HCT116 (cell line): ENCODE measurements around the gene CALD1. TPM values are rescaled to one million over a fixed set of nuclear protein-coding genes. Genes with fewer than 3 reads are reported as not detected.

Source experiments
- ATAC-seq: fragments of 200-7000 bp; cut with Tn5 transposase; 2 replicates; pipeline ENCODE4 v1.9.1; 2020; ENCODE audit warnings: mild to moderate bottlenecking, moderate library complexity
- BruUV-seq: library from RNA; stranded (reverse); fragments of 400-500 nt; replicated peaks from 2 replicates; lab custom pipeline; 2021; lab: Mats Ljungman, UMichigan
- CTCF ChIA-PET: fragments of 300-600 bp; sonication (Branson Sonifier 250); formaldehyde crosslinking; loops from one replicate; lab custom pipeline; 2021; ENCODE audit warnings: antibody characterized with exemption; lab: Charles Lee
- POLR2A ChIA-PET: fragments of 300-600, 350-600 bp; sonication (Branson Sonifier 250); formaldehyde crosslinking; loops from one replicate; lab custom pipeline; 2021; ENCODE audit warnings: antibody characterized with exemption; lab: Charles Lee
- RAD21 ChIA-PET, 2 experiments: fragments of 300-600 bp; sonication (Branson Sonifier 250); formaldehyde crosslinking; loops; one replicate each; lab custom pipeline; 2023; ENCODE audit warnings: low total read pairs in 2 of 2; ENCODE audit not compliant: uncharacterized antibody in 2 of 2, unreplicated experiment in 2 of 2, low non-redundant PET in 1 of 2; lab: Charles Lee
- DNase-seq: peaks from one replicate; pipeline ENCODE4 v3.0.0-alpha.2; 2010; ENCODE audit warnings: low read depth, low spot score
- H2AFZ ChIP-seq: fragments of 200-600 bp; shearing (Covaris generic), sonication (generic); 2 replicates; pipeline ENCODE4 v1.6.1; 2017; ENCODE audit warnings: low read depth, mixed run types, mixed read lengths, antibody characterized with exemption, low read length; ENCODE audit not compliant: poor library complexity, severe bottlenecking
- H3K27ac ChIP-seq: 2 replicates; pipeline ENCODE4 v1.5.1; 2012; ENCODE audit warnings: low read depth, low read length
- H3K27me3 ChIP-seq: fragments of 200-600 bp; sonication (generic); 2 replicates; pipeline ENCODE4 v1.6.1; 2016; ENCODE audit warnings: mixed run types, low read length, mixed read lengths; ENCODE audit not compliant: insufficient read depth
- H3K36me3 ChIP-seq, 2 experiments: fragments of 200-500 bp in 1 of 2; fragments of 200-600 bp in 1 of 2; sonication (Bioruptor generic) in 1 of 2; sonication (generic) in 1 of 2; 2 replicates each; pipeline versions ENCODE4 v1.5.1 to v1.6.1; 2014 to 2016; ENCODE audit warnings: low read length in 2 of 2, inconsistent platforms in 1 of 2, mixed read lengths in 1 of 2, mixed run types in 1 of 2; ENCODE audit not compliant: insufficient read depth in 2 of 2, control insufficient read depth in 1 of 2
- H3K4me1 ChIP-seq, 2 experiments: fragments of 200-600 bp in 1 of 2; sonication (generic) in 1 of 2; 2 replicates each; pipeline versions ENCODE4 v1.5.1 to v1.6.1; 2012 to 2017; ENCODE audit warnings: low read length in 2 of 2, inconsistent platforms in 1 of 2, mild to moderate bottlenecking in 1 of 2, mixed read lengths in 1 of 2, mixed run types in 1 of 2, moderate library complexity in 1 of 2; ENCODE audit not compliant: insufficient read depth in 2 of 2, control insufficient read depth in 1 of 2
- H3K4me2 ChIP-seq: fragments of 200-600 bp; sonication (generic); 2 replicates; pipeline ENCODE4 v1.6.1; 2017; ENCODE audit warnings: mixed run types, low read length, mixed read lengths
- H3K4me3 ChIP-seq, 2 experiments: fragments of 200-600 bp in 1 of 2; sonication (generic) in 1 of 2; replicated peaks in 1 of 2; 2 replicates each; pipeline ENCODE4 v1.5.1; 2011 to 2016; ENCODE audit warnings: low read length in 2 of 2, control low read depth in 1 of 2, low read depth in 1 of 2, mild to moderate bottlenecking in 1 of 2, mixed read lengths in 1 of 2, mixed run types in 1 of 2
- H3K79me2 ChIP-seq: fragments of 200-600 bp; sonication (generic); 2 replicates; pipeline ENCODE4 v1.6.1; 2017; ENCODE audit warnings: mild to moderate bottlenecking, mixed run types, low read length, moderate library complexity, mixed read lengths; ENCODE audit not compliant: insufficient read depth
- H3K9ac ChIP-seq: fragments of 200-600 bp; sonication (generic); 2 replicates; pipeline ENCODE4 v1.6.1; 2016; ENCODE audit warnings: low read length, mixed read lengths
- H3K9me2 ChIP-seq: fragments of 200-600 bp; sonication (generic), shearing (Covaris generic); 2 replicates; pipeline ENCODE4 v1.6.1; 2017; ENCODE audit warnings: mixed run types, mild to moderate bottlenecking, moderate library complexity; ENCODE audit not compliant: insufficient read depth
- H3K9me3 ChIP-seq, 2 experiments: fragments of 200-500 bp in 1 of 2; fragments of 200-600 bp in 1 of 2; sonication (Bioruptor generic) in 1 of 2; sonication (generic) in 1 of 2; 2 replicates each; pipeline ENCODE4 v1.6.1; 2014 to 2017; ENCODE audit warnings: low read length in 2 of 2, mixed read lengths in 2 of 2, inconsistent platforms in 1 of 2, low read depth in 1 of 2, mild to moderate bottlenecking in 1 of 2, mixed run types in 1 of 2, moderate library complexity in 1 of 2; ENCODE audit not compliant: control insufficient read depth in 1 of 2, insufficient read depth in 1 of 2
- H4K20me1 ChIP-seq: fragments of 200-600 bp; sonication (generic), shearing (Covaris generic); 2 replicates; pipeline ENCODE4 v1.6.1; 2017; ENCODE audit warnings: mixed run types, mild to moderate bottlenecking, moderate library complexity; ENCODE audit not compliant: insufficient read depth
- ATF3 ChIP-seq: IDR thresholded peaks from 2 replicates; pipeline ENCODE4 v1.6.1; 2012
- CEBPB ChIP-seq: IDR thresholded peaks from 2 replicates; pipeline ENCODE4 v1.6.1; 2012; ENCODE audit warnings: low read depth
- CTCF ChIP-seq, 3 experiments: fragments of 200-600 bp in 1 of 3; sonication (generic) in 1 of 3; IDR thresholded peaks in 2 of 3; conservative IDR thresholded peaks in 1 of 3; 2 replicates each; pipeline ENCODE4 v1.5.1; 2012 to 2017; ENCODE audit warnings: low read depth in 2 of 3, low read length in 2 of 3, antibody characterized with exemption in 1 of 3, borderline replicate concordance in 1 of 3, control low read depth in 1 of 3, mild to moderate bottlenecking in 1 of 3, mixed read lengths in 1 of 3, mixed run types in 1 of 3, moderate library complexity in 1 of 3; ENCODE audit not compliant: insufficient read depth in 1 of 3
- EGR1 ChIP-seq: IDR thresholded peaks from 2 replicates; pipeline ENCODE4 v1.6.1; 2012; ENCODE audit warnings: low read depth
- ELF1 ChIP-seq: IDR thresholded peaks from 2 replicates; pipeline ENCODE4 v1.6.1; 2012; ENCODE audit warnings: low read depth, borderline replicate concordance
- EZH2 ChIP-seq: fragments of 200-600 bp; sonication (generic); IDR thresholded peaks from 2 replicates; pipeline ENCODE4 v1.6.1; 2017; ENCODE audit warnings: antibody characterized with exemption, mixed run types
- FOSL1 ChIP-seq: IDR thresholded peaks from 2 replicates; pipeline ENCODE4 v1.6.1; 2012; ENCODE audit warnings: low read depth
- MAX ChIP-seq: IDR thresholded peaks from 2 replicates; pipeline ENCODE4 v1.6.1; 2012
- POLR2AphosphoS5 ChIP-seq: IDR thresholded peaks from 2 replicates; pipeline ENCODE4 v1.6.1; 2011; ENCODE audit warnings: mild to moderate bottlenecking, low read depth, low read length, moderate library complexity
- RAD21 ChIP-seq: IDR thresholded peaks from 2 replicates; pipeline ENCODE4 v1.6.1; 2012; ENCODE audit warnings: low read depth, mild to moderate bottlenecking
- SP1 ChIP-seq: IDR thresholded peaks from 2 replicates; pipeline ENCODE4 v1.6.1; 2012; ENCODE audit warnings: low read depth
- TCF7L2 ChIP-seq: IDR thresholded peaks from 2 replicates; pipeline ENCODE4 v1.7.0; 2011; ENCODE audit warnings: borderline replicate concordance, inconsistent platforms; ENCODE audit not compliant: insufficient read depth, insufficient read length; ENCODE audit errors: extremely low read depth
- ZBTB33 ChIP-seq: IDR thresholded peaks from 2 replicates; pipeline ENCODE4 v1.6.1; 2011; ENCODE audit warnings: mild to moderate bottlenecking, low read length, moderate library complexity; ENCODE audit not compliant: insufficient replicate concordance; ENCODE audit errors: extremely low read depth
- ZFX ChIP-seq: fragments of 450-650 bp; IDR thresholded peaks from 2 replicates; pipeline ENCODE4 v1.6.1; 2017
- ZNF274 ChIP-seq: fragments of 200-500 bp; sonication (Bioruptor generic); IDR thresholded peaks from 2 replicates; pipeline ENCODE4 v1.6.1; 2014; ENCODE audit warnings: mild to moderate bottlenecking, low read depth, low read length, inconsistent platforms
- intact Hi-C: fragments of 100-400 bp; cut with micrococcal nuclease; formaldehyde crosslinking; loops from 2 replicates; pipeline ENCODE4 v1.10.0; 2022
- total RNA-seq: library from RNA; stranded (reverse); gene quantifications from one replicate; pipeline ENCODE4 v1.2.1, GENCODE V29; 2021; ENCODE audit not compliant: unreplicated experiment

The CALD1 gene
- total RNA-seq, 1 experiment from 2014 or later = 66.8 TPM

- Histone ChIP-seq H3K9ac (no peak overlapping the region), H3K27me3 (no peaks in the 10 kb centered on the region), H2AFZ (no peak overlapping the region), H3K9me2 (no peaks in the 10 kb centered on the region), H3K9me3 (no peaks in the 10 kb centered on the region), H4K20me1 (no peaks in the 10 kb centered on the region), H3K4me2 (no peak overlapping the region), H3K4me1 (no peaks in the 10 kb centered on the region), H3K79me2 (no peaks in the 10 kb centered on the region), H3K4me3 (no peak overlapping the region), H3K27ac (no peak overlapping the region), H3K36me3 (no peaks in the 10 kb centered on the region)
- no peak for DNase-seq
- intact Hi-C loops = no loop called here
- ChIA-PET RAD21 (no interaction called here), POLR2A (no interaction called here), CTCF (no interaction called here)
- BruUV-seq = no TSS peak
- ATAC-seq = no peak
- no peak for TF ChIP-seq CEBPB
- TF ChIP-seq EGR1 = no peak
- no peak for TF ChIP-seq RAD21
- TF ChIP-seq ELF1 = no peak
- TF ChIP-seq ZNF274 = no peak
- no peak for TF ChIP-seq FOSL1
- TF ChIP-seq TCF7L2 = no peak
- no peak for TF ChIP-seq MAX
- no peak for TF ChIP-seq SP1
- no peak for TF ChIP-seq ZBTB33
- TF ChIP-seq ZFX = no peak
- TF ChIP-seq EZH2 = no peak
- no peak for TF ChIP-seq ATF3
- TF ChIP-seq CTCF (IDR thresholded peaks at IDR 0.05 in 2 of 3, conservative IDR thresholded peaks at IDR 0.05 in 1 of 3; ENCODE audit: borderline replicate concordance in 1 of 3, insufficient read depth in 1 of 3, low read depth in 2 of 3, low read length in 2 of 3) = no peak
- no peak for TF ChIP-seq POLR2AphosphoS5
These were observed 46.7 kb downstream of the CALD1 start for GRCh38 chr7:134826105-134826504.
